Mucosa of rectum (tissue), 2 donors: ENCODE results near the gene ZDHHC11B.
"Not testable (repeated sequence)": the region's sequence is repeated elsewhere in the genome, so short reads cannot be mapped to it uniquely, and the experiment has no call there.

ENCODE experiments used
- H3K27ac ChIP-seq, 2 donors: one replicate each; pipeline ENCODE4 v1.7.0; 2013; ENCODE audit warnings: inconsistent platforms in 2 of 2, low read depth in 2 of 2, low read length in 2 of 2
- H3K27me3 ChIP-seq, 2 donors: one replicate each; pipeline ENCODE4 v1.7.0; 2013; ENCODE audit warnings: low read length in 2 of 2; ENCODE audit not compliant: control insufficient read depth in 2 of 2, insufficient read depth in 2 of 2
- H3K36me3 ChIP-seq, 2 donors: one replicate each; pipeline ENCODE4 v1.7.0; 2013; ENCODE audit warnings: low read length in 2 of 2; ENCODE audit not compliant: control insufficient read depth in 2 of 2, insufficient read depth in 2 of 2
- H3K4me1 ChIP-seq, 2 donors: one replicate each; pipeline ENCODE4 v1.7.0; 2013; ENCODE audit warnings: low read length in 2 of 2, mild to moderate bottlenecking in 1 of 2; ENCODE audit not compliant: control insufficient read depth in 2 of 2, insufficient read depth in 2 of 2
- H3K4me3 ChIP-seq, 2 donors: one replicate each; pipeline ENCODE4 v1.7.0; 2013; ENCODE audit warnings: low read length in 2 of 2
- H3K9ac ChIP-seq, 2 donors: one replicate each; pipeline ENCODE4 v1.7.0; 2013; ENCODE audit warnings: low read length in 2 of 2, low read depth in 1 of 2, mild to moderate bottlenecking in 1 of 2
- H3K9me3 ChIP-seq, 2 donors: one replicate each; pipeline ENCODE4 v1.7.0; 2013; ENCODE audit warnings: low read length in 2 of 2; ENCODE audit not compliant: control insufficient read depth in 2 of 2
- donor health status: healthy.
- donor health status: Normal muscosa, but diverticular disease.

ZDHHC11B gene

DNA sequence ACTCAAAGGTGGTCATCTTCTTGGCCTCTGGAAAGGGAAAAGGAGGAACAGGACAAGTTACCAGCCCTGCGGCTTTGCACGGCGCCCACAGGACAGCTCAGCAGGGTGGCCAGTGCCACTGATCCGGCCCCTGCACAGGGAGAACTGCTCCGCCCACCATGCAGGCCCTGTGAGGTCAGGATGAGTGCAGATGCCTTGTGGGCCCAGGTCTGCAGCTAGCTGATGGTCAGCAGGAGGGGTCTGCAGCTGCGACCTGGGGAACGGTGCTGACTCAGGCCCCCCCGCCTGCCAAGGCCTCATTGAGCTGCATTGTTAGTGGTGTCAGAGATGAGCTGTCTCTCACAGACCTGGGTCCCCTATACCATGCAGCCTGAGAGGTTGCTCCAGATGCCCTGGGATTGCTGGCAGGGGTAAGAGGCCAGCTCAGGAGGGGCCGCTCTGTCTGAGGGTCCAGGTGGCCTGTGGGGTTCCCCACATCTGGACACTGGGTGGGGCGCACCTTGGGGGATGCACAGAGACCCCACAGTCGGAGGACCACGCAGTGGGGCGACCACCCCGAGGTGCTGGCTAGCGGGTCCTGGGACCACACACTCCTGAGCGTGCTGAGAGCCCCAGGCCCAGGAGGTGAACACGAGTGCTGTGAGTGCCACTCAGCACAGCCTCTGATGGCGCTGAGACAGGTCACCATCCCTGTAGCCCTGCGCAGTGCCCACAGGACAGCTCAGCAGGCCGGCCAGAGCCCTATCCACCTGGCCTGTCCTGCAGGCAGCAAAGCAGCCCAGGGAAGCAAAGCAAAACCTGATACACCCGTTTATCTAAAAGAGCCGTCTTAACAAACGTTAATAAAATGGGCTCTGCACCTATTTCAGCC, 39.0 kb downstream of the ZDHHC11B start:
- H3K4me3 ChIP-seq, H3K27ac ChIP-seq, H3K27me3 ChIP-seq, H3K9ac ChIP-seq, H3K36me3 ChIP-seq, H3K9me3 ChIP-seq, H3K4me1 ChIP-seq: not testable (repeated sequence)

DNA sequence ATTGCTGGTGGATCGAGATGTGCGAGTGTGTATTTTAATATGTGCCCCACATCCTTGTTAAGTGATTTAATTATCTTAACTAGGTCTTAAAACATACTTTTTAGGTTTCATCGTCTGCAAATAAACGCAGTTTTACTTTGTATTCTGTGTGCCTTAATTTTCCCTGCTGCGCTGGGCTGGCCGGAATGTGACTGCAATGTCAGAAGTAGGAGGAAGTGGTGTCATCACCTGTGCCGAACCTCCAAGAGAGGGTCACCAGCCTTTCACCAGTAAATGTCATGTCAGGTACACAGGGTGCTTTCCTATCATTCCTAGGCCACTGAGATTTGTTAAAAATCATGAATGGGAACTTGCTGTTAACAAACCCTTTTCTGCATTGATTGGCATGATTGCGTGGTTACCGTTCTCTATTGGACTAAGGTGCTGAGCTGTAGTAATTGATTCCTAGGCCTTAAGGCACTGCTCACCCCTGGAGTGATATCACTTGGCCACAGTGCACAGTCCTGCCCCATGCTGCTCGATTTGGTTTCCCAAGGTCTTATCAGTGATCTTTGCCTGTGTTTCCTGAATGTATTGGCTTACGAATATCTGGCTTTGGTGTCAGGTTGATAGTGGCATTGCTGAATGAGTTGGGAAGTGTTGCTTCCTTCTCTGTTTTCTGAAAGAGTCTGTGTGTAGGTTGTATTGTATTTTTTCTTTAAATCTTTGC, 40.7 kb downstream of the ZDHHC11B start:
- not testable (repeated sequence) for H3K27me3 ChIP-seq, H3K9me3 ChIP-seq

DNA sequence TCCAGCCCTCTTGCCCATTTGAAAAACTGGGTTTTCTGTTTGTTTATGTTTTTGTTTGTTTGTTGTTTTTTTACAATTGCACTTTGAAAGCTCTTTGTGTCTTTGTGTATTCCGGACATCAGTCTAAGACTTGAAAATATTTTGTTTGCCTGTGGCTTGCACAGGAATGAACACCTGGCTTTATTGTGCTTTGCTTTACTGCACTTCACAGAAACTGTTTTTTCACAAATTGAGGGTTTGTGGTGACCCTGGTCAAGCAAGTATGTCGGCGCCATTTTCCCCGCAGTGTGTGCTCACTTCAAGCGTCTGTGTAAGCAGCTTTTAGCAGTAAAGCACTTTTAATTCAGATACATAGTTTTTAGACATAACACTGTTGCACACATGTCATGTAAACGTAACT, 42.3 kb downstream of the ZDHHC11B start:
- not testable (repeated sequence) for H3K4me3 ChIP-seq, H3K36me3 ChIP-seq, H3K27me3 ChIP-seq, H3K9me3 ChIP-seq, H3K4me1 ChIP-seq, H3K27ac ChIP-seq, H3K9ac ChIP-seq

More for the DNA sequence above, 40.7 kb downstream of the ZDHHC11B start:
- not testable (repeated sequence) for H3K36me3 ChIP-seq, H3K9ac ChIP-seq, H3K27ac ChIP-seq, H3K4me1 ChIP-seq, H3K4me3 ChIP-seq

DNA sequence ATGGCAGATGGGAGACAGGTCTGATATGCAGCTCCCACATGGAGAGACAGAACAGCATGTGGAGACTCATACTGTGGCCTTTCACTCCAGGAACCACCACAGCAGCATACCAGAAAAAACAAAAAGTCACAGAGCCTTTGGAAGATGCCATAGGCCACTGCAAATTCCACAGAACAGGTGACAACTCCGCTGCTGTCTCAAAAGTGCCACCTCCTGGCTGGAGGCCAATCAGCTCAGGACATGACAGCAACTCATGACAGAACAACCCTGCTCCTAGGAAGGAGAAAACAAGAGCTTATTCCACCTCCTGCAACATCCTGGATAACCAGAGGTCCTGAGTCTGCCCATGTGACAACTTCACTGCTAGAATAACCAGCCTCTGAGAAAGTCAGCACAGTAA, 50.4 kb downstream of the ZDHHC11B start:
- peaks cover 3 to 15% of the 10 kb centered on the region in 2 donors for H3K36me3 ChIP-seq

DNA sequence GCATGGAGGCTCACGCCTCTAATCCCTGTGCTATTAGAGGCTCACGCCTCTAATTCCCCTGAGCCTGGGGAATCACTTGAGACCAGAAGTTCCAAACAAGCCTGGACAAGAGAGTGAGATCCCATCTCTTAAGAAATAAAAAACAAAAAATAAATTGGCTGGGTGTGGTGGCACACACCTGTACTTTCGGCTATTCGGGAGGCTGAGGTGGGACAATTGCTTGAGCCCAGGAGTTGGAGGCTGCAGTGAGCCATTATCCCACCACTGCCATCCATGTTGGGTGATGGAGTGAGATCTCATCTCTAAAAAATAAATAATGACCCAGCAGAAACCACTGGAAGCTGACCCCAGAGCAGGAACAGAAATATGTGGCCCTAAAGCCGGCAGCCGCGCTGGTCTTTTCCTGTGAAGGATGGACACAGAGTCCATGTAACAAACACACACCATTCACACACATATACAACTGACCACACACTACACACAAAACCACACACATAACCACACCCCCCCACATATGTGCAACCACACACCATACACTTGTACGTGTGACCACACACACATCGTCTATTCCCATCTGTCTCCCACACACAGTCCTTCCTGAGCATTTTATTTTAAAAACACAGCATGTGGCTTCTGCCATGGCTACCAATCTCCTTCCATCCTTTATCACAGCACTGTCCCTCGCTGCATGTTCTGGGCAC, 51.6 kb downstream of the ZDHHC11B start:
- not testable (repeated sequence) for H3K27me3 ChIP-seq, H3K9ac ChIP-seq, H3K4me3 ChIP-seq, H3K27ac ChIP-seq, H3K4me1 ChIP-seq, H3K9me3 ChIP-seq
- peaks cover 3 to 15% of the 10 kb centered on the region in 2 donors for H3K36me3 ChIP-seq

More for the DNA sequence above, 50.4 kb downstream of the ZDHHC11B start:
- not testable (repeated sequence) for H3K4me3 ChIP-seq, H3K9me3 ChIP-seq, H3K4me1 ChIP-seq, H3K27me3 ChIP-seq, H3K27ac ChIP-seq, H3K9ac ChIP-seq

DNA sequence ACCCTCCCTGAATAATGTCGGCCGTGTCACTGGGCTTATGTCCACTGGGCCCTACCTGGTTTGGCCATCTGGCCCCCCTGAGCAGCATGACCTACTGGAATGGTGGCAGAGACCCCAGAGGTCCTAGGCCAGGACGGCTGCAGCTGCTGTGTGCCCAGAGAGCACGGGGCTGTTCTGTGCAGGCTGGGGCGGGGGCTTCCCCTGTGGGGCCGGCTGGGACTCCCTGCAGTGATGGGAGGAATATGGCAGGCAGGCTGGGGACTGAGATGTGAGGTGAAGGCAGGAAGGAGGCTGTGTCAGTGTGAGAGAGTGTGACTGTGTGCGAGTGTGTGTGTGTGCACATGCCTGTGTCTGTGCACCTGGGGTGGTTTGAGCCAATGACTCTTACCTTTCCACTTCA, 55.3 kb downstream of the ZDHHC11B start:
- not testable (repeated sequence) for H3K9ac ChIP-seq, H3K9me3 ChIP-seq, H3K4me3 ChIP-seq, H3K4me1 ChIP-seq, H3K27ac ChIP-seq, H3K27me3 ChIP-seq
- H3K36me3 ChIP-seq, result peaks cover 3 to 15% of the 10 kb centered on the region in 2 donors

- H3K4me3 ChIP-seq, H3K27me3 ChIP-seq, H3K36me3 ChIP-seq, H3K9me3 ChIP-seq, H3K4me1 ChIP-seq, H3K9ac ChIP-seq, H3K27ac ChIP-seq: not testable (repeated sequence)
These were observed 57.4 kb downstream of the ZDHHC11B start for GRCh38 chr5:727087-727486.

- H3K36me3 ChIP-seq, H3K9ac ChIP-seq, H3K27me3 ChIP-seq, H3K4me1 ChIP-seq, H3K9me3 ChIP-seq, H3K4me3 ChIP-seq, H3K27ac ChIP-seq: not testable (repeated sequence)
These were observed 60.7 kb downstream of the ZDHHC11B start for GRCh38 chr5:723865-724264.

DNA sequence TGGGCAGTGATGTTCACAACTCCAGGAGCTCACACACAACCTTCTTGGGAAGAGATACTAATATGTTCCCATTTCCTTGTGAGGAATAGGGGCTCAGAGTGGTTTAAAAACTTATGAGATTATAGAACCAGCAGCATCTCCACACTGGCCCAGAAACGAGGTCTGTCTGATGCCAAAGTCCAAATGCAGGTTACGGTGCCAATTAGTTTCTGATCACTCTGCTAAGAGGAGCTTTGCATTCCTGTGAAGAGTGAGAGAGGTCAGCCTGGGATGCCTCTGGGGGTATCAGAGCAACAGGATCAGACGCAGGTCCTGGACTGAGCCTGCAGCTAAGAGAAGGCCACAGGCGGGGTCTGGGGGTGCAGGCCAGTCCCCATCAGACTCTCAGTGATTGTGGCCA, 61.2 kb downstream of the ZDHHC11B start:
- H3K9me3 ChIP-seq, H3K27me3 ChIP-seq, H3K27ac ChIP-seq, H3K4me3 ChIP-seq, H3K9ac ChIP-seq, H3K36me3 ChIP-seq, H3K4me1 ChIP-seq: not testable (repeated sequence)

GRCh38 chr5:719379-719778, 65.2 kb downstream of the ZDHHC11B start:
- not testable (repeated sequence) for H3K36me3 ChIP-seq, H3K27ac ChIP-seq, H3K27me3 ChIP-seq, H3K9me3 ChIP-seq, H3K4me1 ChIP-seq, H3K9ac ChIP-seq, H3K4me3 ChIP-seq
